HepG2 (cell line): Measurements from ENCODE around the gene BEAN1. TPM values are rescaled to one million over a fixed set of nuclear protein-coding genes. Genes with fewer than 3 reads are reported as not detected.

Source experiments
- ETS1 ChIP-seq: sonication (generic); formaldehyde crosslinking; IDR thresholded peaks from 2 replicates; pipeline ENCODE4 v1.4.0; 2020; ENCODE audit warnings: missing genetic modification reagents
- HINFP ChIP-seq: sonication (generic); formaldehyde crosslinking; IDR thresholded peaks from 2 replicates; pipeline ENCODE4 v1.4.0; 2020; ENCODE audit warnings: low read depth, mild to moderate bottlenecking, missing genetic modification reagents
- REST ChIP-seq, 2 experiments: IDR thresholded peaks; 2 replicates each; pipeline ENCODE4 v1.6.1; 2011 to 2012; ENCODE audit warnings: low read length in 2 of 2, borderline replicate concordance in 1 of 2, low read depth in 1 of 2, mild to moderate bottlenecking in 1 of 2, moderate library complexity in 1 of 2
- TFE3 ChIP-seq: IDR thresholded peaks from 2 replicates; pipeline ENCODE4 v1.6.1; 2016
- ZBTB3 ChIP-seq: sonication (generic); formaldehyde crosslinking; IDR thresholded peaks from 2 replicates; pipeline ENCODE4 v1.4.0; 2020; ENCODE audit warnings: low read depth, mild to moderate bottlenecking, moderate library complexity, missing genetic modification reagents, borderline replicate concordance
- ZBTB43 ChIP-seq: sonication (generic); formaldehyde crosslinking; conservative IDR thresholded peaks from 2 replicates; pipeline ENCODE4 v1.4.0; 2020; ENCODE audit warnings: missing genetic modification reagents
- ZFP36L1 ChIP-seq: sonication (generic); formaldehyde crosslinking; IDR thresholded peaks from 2 replicates; pipeline ENCODE4 v1.8.0; 2022; ENCODE audit warnings: mild to moderate bottlenecking, missing genetic modification reagents, moderate library complexity
- ZNF3 ChIP-seq: IDR thresholded peaks from 2 replicates; pipeline ENCODE4 v1.7.0; 2017; ENCODE audit warnings: inconsistent platforms
- ZNF326 ChIP-seq: sonication (generic); formaldehyde crosslinking; IDR thresholded peaks from 2 replicates; pipeline ENCODE4 v1.4.0; 2020; ENCODE audit warnings: missing genetic modification reagents, borderline replicate concordance
- ZNF496 ChIP-seq: sonication (generic); formaldehyde crosslinking; IDR thresholded peaks from 2 replicates; pipeline ENCODE4 v1.8.1; 2023; ENCODE audit warnings: mild to moderate bottlenecking, moderate library complexity, missing genetic modification reagents; ENCODE audit not compliant: insufficient replicate concordance
- ZNF510 ChIP-seq: sonication (generic); formaldehyde crosslinking; IDR thresholded peaks from 2 replicates; pipeline ENCODE4 v1.4.0; 2020; ENCODE audit warnings: low read depth, mild to moderate bottlenecking, missing genetic modification reagents
- ZNF609 ChIP-seq: sonication (generic); formaldehyde crosslinking; IDR thresholded peaks from 2 replicates; pipeline ENCODE4 v1.4.0; 2020; ENCODE audit warnings: mild to moderate bottlenecking, missing genetic modification reagents, borderline replicate concordance
- ZNF792 ChIP-seq: IDR thresholded peaks from 2 replicates; pipeline ENCODE4 v1.6.1; 2016
- polyA plus RNA-seq, 8 experiments: library from polyadenylated mRNA; depleted of rRNA in 3 of 8; stranded (reverse) in 7 of 8; unstranded in 1 of 8; fragments of >200 nt; fragmentation: Illumina TruSeq in 4 of 8; extraction: Trizol in 4 of 8; gene quantifications; 2 replicates each; pipeline versions ENCODE4 v1.2.1 to v1.2.3, GENCODE V29; 2011 to 2016; ENCODE audit warnings: low read depth in 4 of 8, missing spikeins in 1 of 8, mixed read lengths in 1 of 8; ENCODE audit not compliant: insufficient read depth in 1 of 8
- total RNA-seq, 5 experiments: library from RNA; depleted of rRNA; stranded (reverse); fragments of >200 nt; fragmentation: Illumina TruSeq; extraction: Trizol; gene quantifications; 2 replicates each; pipeline ENCODE4 v1.2.3, GENCODE V29; 2016; ENCODE audit warnings: low read depth in 1 of 5

The BEAN1 gene
- total and polyA plus RNA-seq, 2 of the 13 experiments (the other 11 are each of a cell fraction or from before 2014, with no cell fraction given) = 0.53 to 1.4 TPM

- no peak for TF ChIP-seq ZNF609
- no peak for TF ChIP-seq TFE3 (CRISPR knock-in tag)
- no peak for TF ChIP-seq ZBTB43 (CRISPR knock-in tag)
- no peak for TF ChIP-seq ZNF510 (CRISPR knock-in tag)
- TF ChIP-seq HINFP (CRISPR knock-in tag) = no peak; the same call in 1 of the 2 replicates
- TF ChIP-seq ZFP36L1 (CRISPR knock-in tag) = no peak
- no peak for TF ChIP-seq REST (IDR thresholded peaks at IDR 0.05; ENCODE audit: borderline replicate concordance in 1 of 2, low read depth in 1 of 2, low read length in 2 of 2)
- TF ChIP-seq ETS1 (CRISPR knock-in tag) = no peak
- TF ChIP-seq ZNF326 (CRISPR knock-in tag) = no peak
- peak; percentile 78; the same call in 1 of the 2 replicates for TF ChIP-seq ZNF792 (CRISPR knock-in tag)
- no peak for TF ChIP-seq ZNF3
- no peak for TF ChIP-seq ZNF496 (CRISPR knock-in tag)
- TF ChIP-seq ZBTB3 (CRISPR knock-in tag) = no peak
Measured at GRCh38 chr16:66434619-66435430, 7.7 kb downstream of the BEAN1 start (continued).
